Testis (tissue), 3 donors: ENCODE measurements around the gene UCK2. TPM values are rescaled to one million over a fixed set of nuclear protein-coding genes. Genes with fewer than 3 reads are reported as not detected.

Experiments used
- DNase-seq: peaks from one replicate; pipeline ENCODE4 v3.0.0-alpha.2; 2019
- H3K27ac ChIP-seq, 2 donors: fragments of 200-600 bp; sonication (generic); one replicate each; pipeline ENCODE4 v1.5.1; 2019
- H3K27me3 ChIP-seq: fragments of 200-600 bp; sonication (generic); one replicate; pipeline ENCODE4 v1.5.1; 2019
- H3K36me3 ChIP-seq: fragments of 200-600 bp; sonication (generic); one replicate; pipeline ENCODE4 v1.5.1; 2017; ENCODE audit warnings: low read depth; ENCODE audit errors: missing control alignments
- H3K4me1 ChIP-seq: fragments of 200-600 bp; sonication (generic); one replicate; pipeline ENCODE4 v1.5.1; 2019
- H3K4me3 ChIP-seq, 2 donors: fragments of 200-600 bp; sonication (generic); one replicate each; pipeline ENCODE4 v1.5.1; 2017 to 2019
- H3K9me3 ChIP-seq: fragments of 200-600 bp; sonication (generic); one replicate; pipeline ENCODE4 v1.5.1; 2017
- CTCF ChIP-seq, 3 experiments: fragments of 450-650 bp in 2 of 3; fragments of 200-600 bp in 1 of 3; sonication (generic) in 1 of 3; IDR thresholded peaks; one replicate each; pipeline ENCODE4 v1.5.1; 2016 to 2019; ENCODE audit warnings: antibody characterized with exemption in 3 of 3, mild to moderate bottlenecking in 2 of 3, moderate library complexity in 1 of 3
- POLR2A ChIP-seq: fragments of 450-650 bp; IDR thresholded peaks from one replicate; pipeline ENCODE4 v1.6.1; 2017; ENCODE audit warnings: antibody characterized with exemption, mild to moderate bottlenecking, moderate library complexity
- whole genome bisulfite sequencing, 2 donors: methylation state at CpG; one replicate each; pipeline ENCODE4 v1.1.5; 2018; 5-methylcytosine and 5-hydroxymethylcytosine counted together
- intact Hi-C: fragments of 100-400 bp; cut with DNase I; formaldehyde crosslinking; loops from one replicate; pipeline ENCODE4 v1.15.1; 2023; ENCODE audit warnings: low total_unique reads
- polyA plus RNA-seq: library from polyadenylated mRNA; stranded (reverse); fragments of 350-450 nt; fragmentation: Illumina TruSeq; extraction: RNeasy Lipid Tissue Mini Kit (QIAGEN cat#74804); gene quantifications from one replicate; pipeline ENCODE4 v1.2.3, GENCODE V29; 2014; ENCODE audit warnings: low read depth, low replicate concordance; ENCODE audit not compliant: insufficient read depth
- total RNA-seq, 2 donors: library from RNA; depleted of rRNA; stranded (reverse); fragments of >200 nt; gene quantifications; one replicate each; pipeline ENCODE4 v1.2.3, GENCODE V29; 2016

UCK2 gene
- total and polyA plus RNA-seq, 3 donors from 2014 or later, result 27.6 to 29.9 (median 29.7) TPM

GRCh38 chr1:165895451-165895871 is 68.0 kb downstream of the UCK2 start:
- intact Hi-C loops, result no loop called here
- 73 to 76% methylated on average over 5 of the region's 5 CpGs for WGBS, 2 donors

GRCh38 chr1:165896277-165896676 is 68.9 kb downstream of the UCK2 start:
- Histone ChIP-seq H3K36me3 (no peaks in the 10 kb centered on the region), H3K4me1 (peaks cover 4% of the 10 kb centered on the region), H3K27me3 (no peaks in the 10 kb centered on the region), H3K27ac (no peak overlapping the region), H3K9me3 (no peaks in the 10 kb centered on the region), H3K4me3 (no peak overlapping the region)
- TF ChIP-seq POLR2A, result no peak
- TF ChIP-seq CTCF (IDR thresholded peaks at IDR 0.05), result no peak
- 86 to 87% methylated on average over 7 to 10 of the region's 10 CpGs for WGBS, 2 donors
- intact Hi-C loops, result no loop called here
- no peak for DNase-seq

More at GRCh38 chr1:165895451-165895871, 68.0 kb downstream of the UCK2 start:
- Histone ChIP-seq H3K4me1 (peaks cover 6% of the 10 kb centered on the region), H3K27me3 (no peaks in the 10 kb centered on the region), H3K9me3 (no peaks in the 10 kb centered on the region), H3K4me3 (no peak overlapping the region), H3K36me3 (no peaks in the 10 kb centered on the region), H3K27ac (no peak overlapping the region)
- no peak for DNase-seq
- TF ChIP-seq POLR2A, result no peak
- TF ChIP-seq CTCF (IDR thresholded peaks at IDR 0.05), result no peak

GRCh38 chr1:165897326-165898303 is 70.2 kb downstream of the UCK2 start:
- Histone ChIP-seq H3K9me3 (no peaks in the 10 kb centered on the region), H3K4me3 (no peak overlapping the region), H3K27me3 (no peaks in the 10 kb centered on the region), H3K36me3 (no peaks in the 10 kb centered on the region), H3K27ac (no peak overlapping the region), H3K4me1 (no peaks in the 10 kb centered on the region)
- TF ChIP-seq POLR2A (no peak), CTCF (IDR thresholded peaks at IDR 0.05) (no peak)
- DNase-seq, result no peak
- 87% methylated on average over 12 of the region's 12 CpGs for WGBS, 2 donors
- intact Hi-C loops, result no loop called here

- DNase-seq, result no peak
- H3K27me3 ChIP-seq, result no peaks in the 10 kb centered on the region
- H3K9me3 ChIP-seq, result no peaks in the 10 kb centered on the region
- H3K4me3 ChIP-seq, result no peak overlapping the region
- no peak for TF ChIP-seq CTCF (IDR thresholded peaks at IDR 0.05)
- no peak for TF ChIP-seq POLR2A
- intact Hi-C loops, result no loop called here
- no peak overlapping the region for H3K27ac ChIP-seq
- 74 to 91% methylated on average over 3 of the region's 3 CpGs for WGBS, 2 donors
- H3K4me1 ChIP-seq, result no peaks in the 10 kb centered on the region
- no peaks in the 10 kb centered on the region for H3K36me3 ChIP-seq
These were observed 71.4 kb downstream of the UCK2 start for GRCh38 chr1:165898837-165899236.
